Measurements from ENCODE around the gene DHH.
"Not testable (repeated sequence)": the region's sequence is repeated elsewhere in the genome, so short reads cannot be mapped to it uniquely, and the experiment has no call there.

DHH gene

GRCh38 chr12:49068879-49069506, 25.6 kb downstream of the DHH start:
- no peak for DNase-seq

GRCh38 chr12:49066120-49066519, 28.5 kb downstream of the DHH start:
- DNase-seq: no peak

GRCh38 chr12:49064767-49065152, 29.8 kb downstream of the DHH start:
- no peak for DNase-seq

- not testable (repeated sequence) for DNase-seq
These were observed 32.7 kb downstream of the DHH start for GRCh38 chr12:49061916-49062315.

GRCh38 chr12:49061157-49061650, 33.4 kb downstream of the DHH start:
- DNase-seq: no peak

GRCh38 chr12:49060237-49061156, 34.1 kb downstream of the DHH start, which contains the start of gene KMT2D:
TSS of gene KMT2D (minus strand) at chr12:49060794. CDS start at chr12:49055324, 5,470 bp downstream.
- peak; percentile 91 for DNase-seq

- DNase-seq: peak; percentile 29
These were observed 35.1 kb downstream of the DHH start for GRCh38 chr12:49059299-49060171.

GRCh38 chr12:49059045-49059298, 35.6 kb downstream of the DHH start:
- DNase-seq: no peak

- no peak for DNase-seq
These were observed 36.1 kb downstream of the DHH start for GRCh38 chr12:49058366-49059044.

GRCh38 chr12:49057888-49058287, 36.7 kb downstream of the DHH start:
- DNase-seq: no peak

GRCh38 chr12:49055978-49056754, 38.4 kb downstream of the DHH start:
- DNase-seq: peak; percentile 66

- DNase-seq: no peak
These were observed 39.5 kb downstream of the DHH start for GRCh38 chr12:49055092-49055491.

GRCh38 chr12:49054524-49054923, 40.1 kb downstream of the DHH start:
- no peak for DNase-seq

- DNase-seq: no peak
These were observed 40.5 kb downstream of the DHH start for GRCh38 chr12:49054096-49054495.

- DNase-seq: no peak
These were observed 42.0 kb downstream of the DHH start for GRCh38 chr12:49052451-49053208.

- DNase-seq: no peak
These were observed 42.7 kb downstream of the DHH start for GRCh38 chr12:49051777-49052438.

- DNase-seq: no peak
These were observed 43.2 kb downstream of the DHH start for GRCh38 chr12:49051373-49051764.

- DNase-seq: no peak
These were observed 43.9 kb downstream of the DHH start for GRCh38 chr12:49050507-49051372.

- no peak for DNase-seq
These were observed 44.9 kb downstream of the DHH start for GRCh38 chr12:49049566-49050224.
